Natural killer cell (primary cell): ENCODE data around the gene ACTR6. TPM values are rescaled to one million over a fixed set of nuclear protein-coding genes. Genes with fewer than 3 reads are reported as not detected.
"Not testable (repeated sequence)": the region's sequence is repeated elsewhere in the genome, so short reads cannot be mapped to it uniquely, and the experiment has no call there.

Experiments
- ATAC-seq, 3 donors: fragments of 150-1000 bp in 2 of 3; fragments of 200-7000 bp in 1 of 3; cut with Tn5 transposase; 1 replicate in 1 of 3; 2 replicates in 2 of 3; pipeline ENCODE4 v1.10.0; 2021; ENCODE audit warnings: mild to moderate bottlenecking in 2 of 3, moderate library complexity in 2 of 3
- DNase-seq, 2 donors: peaks; one replicate each; pipeline versions ENCODE4 v3.0.0 to v3.0.0-alpha.2; 2013 to 2021; ENCODE audit warnings: mixed read lengths in 1 of 2
- H3K27ac ChIP-seq: one replicate; pipeline ENCODE4 v1.5.1; 2013; ENCODE audit warnings: mild to moderate bottlenecking, low read length
- H3K27me3 ChIP-seq: one replicate; pipeline ENCODE4 v1.6.1; 2013; ENCODE audit warnings: low read length; ENCODE audit not compliant: control insufficient read depth, insufficient read depth
- H3K36me3 ChIP-seq: one replicate; pipeline ENCODE4 v1.6.1; 2013; ENCODE audit warnings: low read length; ENCODE audit not compliant: control insufficient read depth, insufficient read depth
- H3K4me1 ChIP-seq: one replicate; pipeline ENCODE4 v1.6.1; 2013; ENCODE audit warnings: low read length; ENCODE audit not compliant: control insufficient read depth, insufficient read depth
- H3K4me3 ChIP-seq: one replicate; pipeline ENCODE4 v1.5.1; 2013; ENCODE audit warnings: low read length
- H3K9me3 ChIP-seq: one replicate; pipeline ENCODE4 v1.6.1; 2013; ENCODE audit warnings: low read length; ENCODE audit not compliant: control insufficient read depth, insufficient read depth
- H3K27ac Mint-ChIP-seq, 2 donors: one replicate each; pipeline ENCODE4 v1.8.0; 2022; ENCODE audit warnings: mild to moderate bottlenecking in 2 of 2, mixed read lengths in 2 of 2, moderate library complexity in 1 of 2
- H3K27me3 Mint-ChIP-seq, 2 donors: one replicate each; pipeline ENCODE4 v1.8.0; 2022; ENCODE audit warnings: low read depth in 2 of 2, mixed read lengths in 2 of 2
- H3K36me3 Mint-ChIP-seq: one replicate; pipeline ENCODE4 v1.8.0; 2022; ENCODE audit warnings: mixed read lengths
- H3K4me1 Mint-ChIP-seq, 2 donors: one replicate each; pipeline ENCODE4 v1.8.0; 2022; ENCODE audit warnings: mixed read lengths in 2 of 2
- H3K4me3 Mint-ChIP-seq: one replicate; pipeline ENCODE4 v1.8.0; 2022; ENCODE audit warnings: mild to moderate bottlenecking, moderate library complexity, mixed read lengths
- H3K9me3 Mint-ChIP-seq, 2 donors: one replicate each; pipeline ENCODE4 v1.8.0; 2022; ENCODE audit warnings: mixed read lengths in 2 of 2
- CTCF ChIP-seq: fragments of 200-600 bp; IDR thresholded peaks from one replicate; pipeline ENCODE4 v1.8.0; 2022; ENCODE audit warnings: antibody characterized with exemption
- WGBS: methylation state at CpG from one replicate; pipeline ENCODE4 v1.1.7; 2013; ENCODE audit warnings: missing lambda C conversion rate; ENCODE audit not compliant: insufficient coverage; 5-methylcytosine and 5-hydroxymethylcytosine counted together
- intact Hi-C: fragments of 100-400 bp; cut with micrococcal nuclease; formaldehyde crosslinking; loops from one replicate; pipeline ENCODE4 v1.14.2; 2022
- total RNA-seq, 4 donors: library from RNA; stranded (reverse); fragments of 120-200 nt in 1 of 4; gene quantifications; one replicate each; pipeline versions ENCODE4 v1.2.3 to v1.2.4, GENCODE V29; 2013 to 2022

Gene ACTR6
- total RNA-seq, 3 donors from 2014 or later (not counting 1 experiment from before 2014, with no cell fraction given) = 20.4 to 27.5 (median 20.8) TPM

GRCh38 chr12:100225491-100225890, 24.9 kb downstream of the ACTR6 start:
- DNase-seq (no peak), ATAC-seq (no peak)
- H3K4me1 ChIP-seq = no peaks in the 10 kb centered on the region
- intact Hi-C loops = no loop called here
- Mint-ChIP-seq H3K36me3 (peaks cover 5% of the 10 kb centered on the region), H3K27me3 (no peaks in the 10 kb centered on the region), H3K9me3 (no peaks in the 10 kb centered on the region), H3K4me1 (no peaks in the 10 kb centered on the region), H3K4me3 (no peak overlapping the region), H3K27ac (no peak overlapping the region)
- TF ChIP-seq CTCF = no peak
- no peak overlapping the region for H3K4me3 ChIP-seq
- no peak overlapping the region for H3K27ac ChIP-seq
- no peaks in the 10 kb centered on the region for H3K9me3 ChIP-seq
- H3K36me3 ChIP-seq = peaks cover 36% of the 10 kb centered on the region
- H3K27me3 ChIP-seq = no peaks in the 10 kb centered on the region

- no peaks in the 10 kb centered on the region for H3K9me3 Mint-ChIP-seq
- Histone ChIP-seq H3K9me3 (no peaks in the 10 kb centered on the region), H3K4me3 (no peak overlapping the region), H3K36me3 (peaks cover 13% of the 10 kb centered on the region), H3K27ac (no peak overlapping the region), H3K27me3 (no peaks in the 10 kb centered on the region), H3K4me1 (no peaks in the 10 kb centered on the region)
- WGBS = 98% methylated on average over 5 of the region's 5 CpGs
- no peak for ATAC-seq
- intact Hi-C loops = no loop called here
- no peaks in the 10 kb centered on the region for H3K4me1 Mint-ChIP-seq
- no peaks in the 10 kb centered on the region for H3K27me3 Mint-ChIP-seq
- no peak for TF ChIP-seq CTCF
- no peak overlapping the region for H3K4me3 Mint-ChIP-seq
- H3K27ac Mint-ChIP-seq = no peak overlapping the region
- no peaks in the 10 kb centered on the region for H3K36me3 Mint-ChIP-seq
- no peak for DNase-seq
These were observed 28.5 kb downstream of the ACTR6 start for GRCh38 chr12:100229036-100229635.

GRCh38 chr12:100229876-100230275, 29.3 kb downstream of the ACTR6 start:
- peaks cover 7% of the 10 kb centered on the region for H3K36me3 ChIP-seq
- intact Hi-C loops = loop anchor here (5.0 to 10.0 kb wide), 2 partner anchors 172 to 445 kb away; no protein-coding TSS in a partner anchor
- ATAC-seq (no peak), DNase-seq (no peak)
- H3K27me3 ChIP-seq = no peaks in the 10 kb centered on the region
- no peak overlapping the region for H3K4me3 ChIP-seq
- H3K27me3 Mint-ChIP-seq = no peaks in the 10 kb centered on the region
- TF ChIP-seq CTCF = no peak
- H3K4me1 Mint-ChIP-seq = no peaks in the 10 kb centered on the region
- no peaks in the 10 kb centered on the region for H3K4me1 ChIP-seq
- H3K36me3 Mint-ChIP-seq = no peaks in the 10 kb centered on the region
- no peak overlapping the region for H3K27ac Mint-ChIP-seq
- WGBS = 96% methylated on average over 2 of the region's 4 CpGs
- no peaks in the 10 kb centered on the region for H3K9me3 Mint-ChIP-seq
- H3K9me3 ChIP-seq = no peaks in the 10 kb centered on the region
- no peak overlapping the region for H3K27ac ChIP-seq
- H3K4me3 Mint-ChIP-seq = no peak overlapping the region

GRCh38 chr12:100231873-100232272, 31.3 kb downstream of the ACTR6 start:
- DNase-seq, H3K27me3 ChIP-seq, H3K27ac ChIP-seq, H3K27ac Mint-ChIP-seq, H3K9me3 Mint-ChIP-seq, ATAC-seq, H3K9me3 ChIP-seq, H3K36me3 ChIP-seq, H3K36me3 Mint-ChIP-seq, H3K27me3 Mint-ChIP-seq, H3K4me3 Mint-ChIP-seq, H3K4me1 Mint-ChIP-seq, H3K4me3 ChIP-seq, H3K4me1 ChIP-seq: not testable (repeated sequence)
- WGBS = 88% methylated on average over 2 of the region's 3 CpGs
- intact Hi-C loops = loop anchor here (5.0 to 10.0 kb wide), 2 partner anchors 170 to 443 kb away; no protein-coding TSS in a partner anchor
